ENCODE data around the gene DPEP2. TPM values are rescaled to one million over a fixed set of nuclear protein-coding genes. Genes with fewer than 3 reads are reported as not detected.
A peak's percentile ranks its signal among the peaks of the same experiment; 100 is the strongest.

The DPEP2 gene
- total and polyA plus RNA-seq, 3 experiments from 2014 or later = 6.2 to 34.0 (median 6.4) TPM

DNA sequence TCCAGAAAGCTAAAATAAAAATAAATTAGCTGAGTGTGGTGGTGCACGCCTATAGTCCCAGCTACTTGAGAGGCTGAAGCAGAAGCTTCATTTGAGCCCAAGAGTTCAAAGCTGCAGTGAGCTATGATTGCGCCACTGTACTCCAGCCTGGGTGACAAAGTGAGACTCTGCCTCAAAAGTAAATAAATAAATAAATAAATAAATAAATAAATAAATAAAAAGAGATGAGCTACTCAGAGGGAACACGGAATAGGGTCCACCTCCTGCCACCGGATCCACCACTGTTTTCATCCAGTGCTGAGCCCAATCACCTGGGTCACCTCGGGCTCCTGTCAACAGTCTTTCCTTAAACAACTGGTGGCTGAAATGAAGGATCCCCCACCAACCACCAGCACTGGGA lies 12.3 kb downstream of the DPEP2 start:
- Histone ChIP-seq H3K27me3 (ENCODE audit: insufficient read depth, low read length, poor library complexity, severe bottlenecking) (no peaks in the 10 kb centered on the region), H3K4me3 (ENCODE audit: low read length) (no peak overlapping the region), H3K27ac (ENCODE audit: low read depth, low read length) (no peak overlapping the region), H3K9me3 (ENCODE audit: low read length) (no peaks in the 10 kb centered on the region), H3K4me1 (ENCODE audit: insufficient read depth, low read length) (peaks cover 21% of the 10 kb centered on the region), H3K36me3 (ENCODE audit: insufficient read depth, low read length) (no peaks in the 10 kb centered on the region)
- H3K4me3 Mint-ChIP-seq = no peak overlapping the region
- POLR2A ChIA-PET = interaction anchor here (0.6 to 0.7 kb wide), 2 partner anchors 396 to 529 kb away, joined by 3 to 13 read pairs; no protein-coding TSS in a partner anchor
- H3K9me3 Mint-ChIP-seq = no peaks in the 10 kb centered on the region
- H3K27ac Mint-ChIP-seq = peak overlapping the region in 1 of 8 donors; percentile 50
- H3K4me1 Mint-ChIP-seq = peaks cover 11 to 21% (median 17%) of the 10 kb centered on the region in 3 donors
- DNase-seq = no peak
- H3K36me3 Mint-ChIP-seq = peaks cover 0 to 9% (median 0%) of the 10 kb centered on the region in 3 donors
- CTCF ChIA-PET = interaction anchor here (1.2 to 6.4 kb wide), 3 partner anchors 19 to 54 kb away, joined by 3 to 39 read pairs (median 3); partner anchors contain the start of genes DDX28 and DUS2
- no peaks in the 10 kb centered on the region for H3K27me3 Mint-ChIP-seq

GRCh38 chr16:67982011-67982696 lies 17.1 kb downstream of the DPEP2 start:
- Histone ChIP-seq H3K27me3 (ENCODE audit: insufficient read depth, low read length, poor library complexity, severe bottlenecking) (no peaks in the 10 kb centered on the region), H3K36me3 (ENCODE audit: insufficient read depth, low read length) (no peaks in the 10 kb centered on the region), H3K4me3 (ENCODE audit: low read length) (no peak overlapping the region), H3K4me1 (ENCODE audit: insufficient read depth, low read length) (peaks cover 21% of the 10 kb centered on the region), H3K9me3 (ENCODE audit: low read length) (no peaks in the 10 kb centered on the region), H3K27ac (ENCODE audit: low read depth, low read length) (no peak overlapping the region)
- no peak overlapping the region for H3K27ac Mint-ChIP-seq
- no peaks in the 10 kb centered on the region for H3K9me3 Mint-ChIP-seq
- H3K36me3 Mint-ChIP-seq = no peaks in the 10 kb centered on the region
- no peak for DNase-seq
- no peak overlapping the region for H3K4me3 Mint-ChIP-seq
- no peaks in the 10 kb centered on the region for H3K27me3 Mint-ChIP-seq
- ChIA-PET POLR2A (no interaction called here), CTCF (interaction anchor here (1.0 to 1.4 kb wide), 4 partner anchors 24 to 165 kb away, joined by 3 to 4 read pairs (median 3); no protein-coding TSS in a partner anchor)
- peaks cover 11 to 21% (median 17%) of the 10 kb centered on the region in 3 donors for H3K4me1 Mint-ChIP-seq

GRCh38 chr16:67979955-67980678 lies 19.2 kb downstream of the DPEP2 start, which contains the start of gene DPEP3:
Gene DPEP3 (minus strand): TSS chr16:67980499. CDS start chr16:67980380, 119 bp downstream.
- Histone ChIP-seq H3K27me3 (ENCODE audit: insufficient read depth, low read length, poor library complexity, severe bottlenecking) (no peaks in the 10 kb centered on the region), H3K4me3 (ENCODE audit: low read length) (no peak within 1 kb of the TSS), H3K9me3 (ENCODE audit: low read length) (no peaks in the 10 kb centered on the region), H3K27ac (ENCODE audit: low read depth, low read length) (no peak within 1 kb of the TSS), H3K36me3 (ENCODE audit: insufficient read depth, low read length) (no peaks in the 10 kb centered on the region), H3K4me1 (ENCODE audit: insufficient read depth, low read length) (peaks cover 21% of the 10 kb centered on the region)
- Mint-ChIP-seq H3K4me1 (peaks cover 11 to 20% (median 17%) of the 10 kb centered on the region in 3 donors), H3K27me3 (peaks cover 0 to 2% of the 10 kb centered on the region in 2 donors), H3K4me3 (no peak within 1 kb of the TSS), H3K27ac (no peak within 1 kb of the TSS), H3K36me3 (no peaks in the 10 kb centered on the region), H3K9me3 (no peaks in the 10 kb centered on the region)
- ChIA-PET CTCF (interaction anchor here (1.4 to 1.6 kb wide), 2 partner anchors 61 kb away, joined by 5 to 6 read pairs; no protein-coding TSS in a partner anchor), POLR2A (no interaction called here)
- DNase-seq = no peak

DNA sequence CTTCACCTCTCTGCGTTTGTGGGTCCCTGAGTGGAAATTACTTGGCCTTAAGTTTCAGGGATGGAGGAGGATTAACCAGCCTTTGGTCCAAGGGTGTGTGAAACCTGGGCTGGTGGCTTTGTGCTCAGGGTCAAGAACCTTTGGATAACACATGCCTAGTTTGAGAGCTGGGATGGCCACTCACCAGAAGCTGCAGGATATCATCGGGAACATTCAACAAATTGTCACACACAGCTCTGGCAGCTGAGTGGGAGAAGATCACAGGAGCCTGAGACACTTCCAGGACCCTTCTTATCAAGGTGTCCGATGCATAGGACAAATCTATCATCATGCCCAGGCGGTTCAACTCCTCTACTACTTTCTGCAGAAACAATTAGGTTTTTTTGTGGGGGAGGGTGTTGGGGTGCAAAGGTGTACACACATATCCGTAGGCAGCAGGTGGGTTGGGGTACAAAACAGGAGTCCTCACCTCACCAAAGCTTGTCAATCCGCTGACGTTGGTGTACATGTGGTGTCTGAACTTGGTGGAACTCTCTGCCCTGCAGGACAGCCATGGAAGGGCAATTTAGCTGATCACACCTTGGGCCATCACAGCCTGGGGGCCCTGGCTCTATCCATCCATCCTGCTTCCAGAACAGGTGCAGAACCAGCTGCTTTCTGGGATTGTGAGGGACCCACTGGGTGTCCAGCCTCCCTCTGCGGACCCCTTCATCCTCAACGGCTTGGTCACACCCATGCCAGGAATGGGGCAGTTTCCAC lies 21.6 kb downstream of the DPEP2 start:
- POLR2A ChIA-PET = no interaction called here
- Mint-ChIP-seq H3K36me3 (no peaks in the 10 kb centered on the region), H3K4me3 (no peak overlapping the region), H3K27me3 (peaks cover 0 to 2% of the 10 kb centered on the region in 2 donors), H3K9me3 (no peaks in the 10 kb centered on the region), H3K27ac (peak overlapping the region in 1 of 8 donors; percentile 31), H3K4me1 (no peaks in the 10 kb centered on the region)
- no peaks in the 10 kb centered on the region for H3K4me1 ChIP-seq (ENCODE audit: insufficient read depth, low read length)
- no peak overlapping the region for H3K27ac ChIP-seq (ENCODE audit: low read depth, low read length)
- H3K36me3 ChIP-seq (ENCODE audit: insufficient read depth, low read length) = no peaks in the 10 kb centered on the region
- no peak overlapping the region for H3K4me3 ChIP-seq (ENCODE audit: low read length)
- no peak for DNase-seq
- H3K9me3 ChIP-seq (ENCODE audit: low read length) = no peaks in the 10 kb centered on the region
- no peaks in the 10 kb centered on the region for H3K27me3 ChIP-seq (ENCODE audit: insufficient read depth, low read length, poor library complexity, severe bottlenecking)
- CTCF ChIA-PET = interaction anchor here (1.1 kb wide), 1 partner anchor 94 kb away, joined by 3 read pairs; no protein-coding TSS in a partner anchor

DNA sequence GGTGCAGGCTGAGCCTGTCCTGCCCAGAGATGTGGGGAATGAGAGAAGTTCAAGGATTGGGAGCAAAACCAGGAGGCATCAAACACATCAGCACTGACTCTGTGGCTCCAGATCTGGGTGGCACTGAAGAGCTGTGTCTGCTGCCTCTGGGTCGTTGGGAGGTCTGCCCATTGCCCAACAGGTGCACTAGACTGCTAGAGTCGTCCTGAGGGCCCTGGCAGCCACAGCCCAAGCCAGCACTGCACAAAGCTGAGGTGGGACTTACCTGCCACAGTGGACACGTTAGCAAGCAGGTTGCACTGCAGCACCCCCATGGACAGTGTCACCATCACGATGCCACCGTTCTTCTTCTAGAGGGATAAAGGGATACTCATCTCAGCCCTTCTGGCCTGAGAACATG lies 22.3 kb downstream of the DPEP2 start:
- Histone ChIP-seq H3K27ac (ENCODE audit: low read depth, low read length) (no peak overlapping the region), H3K4me3 (ENCODE audit: low read length) (no peak overlapping the region), H3K4me1 (ENCODE audit: insufficient read depth, low read length) (no peaks in the 10 kb centered on the region), H3K36me3 (ENCODE audit: insufficient read depth, low read length) (no peaks in the 10 kb centered on the region), H3K27me3 (ENCODE audit: insufficient read depth, low read length, poor library complexity, severe bottlenecking) (no peaks in the 10 kb centered on the region), H3K9me3 (ENCODE audit: low read length) (no peaks in the 10 kb centered on the region)
- no peak for DNase-seq
- Mint-ChIP-seq H3K9me3 (no peaks in the 10 kb centered on the region), H3K27me3 (peaks cover 0 to 2% of the 10 kb centered on the region in 2 donors), H3K36me3 (no peaks in the 10 kb centered on the region), H3K4me3 (no peak overlapping the region), H3K27ac (no peak overlapping the region), H3K4me1 (no peaks in the 10 kb centered on the region)
- ChIA-PET POLR2A (no interaction called here), CTCF (no interaction called here)

DNA sequence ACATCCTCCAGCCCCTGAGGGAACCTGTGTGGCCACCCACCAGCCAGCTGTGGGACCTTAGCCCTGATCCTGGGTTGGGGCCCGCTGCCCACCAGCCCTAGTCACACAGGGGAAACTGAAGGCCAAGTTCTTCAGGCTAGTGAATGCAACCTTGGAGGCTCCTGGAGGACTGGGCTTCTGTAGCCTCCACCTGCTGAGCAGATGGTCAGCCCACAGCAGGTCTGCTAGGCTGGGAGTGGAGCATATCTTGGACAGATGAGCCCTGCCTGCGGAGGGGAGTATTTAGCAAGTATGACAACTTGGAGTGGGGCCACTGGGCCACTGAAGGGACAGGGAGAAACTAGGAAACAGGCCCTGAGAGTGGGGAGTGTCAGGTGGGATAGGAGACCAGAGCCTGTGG lies 23.1 kb downstream of the DPEP2 start:
- ChIA-PET CTCF (no interaction called here), POLR2A (no interaction called here)
- Histone ChIP-seq H3K4me1 (ENCODE audit: insufficient read depth, low read length) (no peaks in the 10 kb centered on the region), H3K9me3 (ENCODE audit: low read length) (no peaks in the 10 kb centered on the region), H3K36me3 (ENCODE audit: insufficient read depth, low read length) (no peaks in the 10 kb centered on the region), H3K4me3 (ENCODE audit: low read length) (no peak overlapping the region), H3K27ac (ENCODE audit: low read depth, low read length) (no peak overlapping the region), H3K27me3 (ENCODE audit: insufficient read depth, low read length, poor library complexity, severe bottlenecking) (no peaks in the 10 kb centered on the region)
- Mint-ChIP-seq H3K9me3 (no peaks in the 10 kb centered on the region), H3K36me3 (no peaks in the 10 kb centered on the region), H3K27me3 (peaks cover 0 to 2% of the 10 kb centered on the region in 2 donors), H3K4me1 (no peaks in the 10 kb centered on the region), H3K4me3 (no peak overlapping the region), H3K27ac (no peak overlapping the region)
- DNase-seq = no peak

GRCh38 chr16:67975321-67976105 lies 23.8 kb downstream of the DPEP2 start:
- POLR2A ChIA-PET = no interaction called here
- H3K9me3 ChIP-seq (ENCODE audit: low read length) = no peaks in the 10 kb centered on the region
- H3K36me3 ChIP-seq (ENCODE audit: insufficient read depth, low read length) = no peaks in the 10 kb centered on the region
- H3K4me1 ChIP-seq (ENCODE audit: insufficient read depth, low read length) = no peaks in the 10 kb centered on the region
- Mint-ChIP-seq H3K4me1 (no peaks in the 10 kb centered on the region), H3K4me3 (no peak overlapping the region), H3K27ac (peak overlapping the region in 1 of 8 donors; percentile 32), H3K9me3 (no peaks in the 10 kb centered on the region), H3K27me3 (peaks cover 0 to 2% of the 10 kb centered on the region in 2 donors), H3K36me3 (no peaks in the 10 kb centered on the region)
- H3K27ac ChIP-seq (ENCODE audit: low read depth, low read length) = no peak overlapping the region
- DNase-seq = no peak
- H3K27me3 ChIP-seq (ENCODE audit: insufficient read depth, low read length, poor library complexity, severe bottlenecking) = no peaks in the 10 kb centered on the region
- CTCF ChIA-PET = interaction anchor here (1.6 kb wide), 1 partner anchor 40 kb away, joined by 4 read pairs; no protein-coding TSS in a partner anchor
- no peak overlapping the region for H3K4me3 ChIP-seq (ENCODE audit: low read length)

All from CD8-positive, alpha-beta memory T cell (primary cell).